GM19467 (cell line): ENCODE data around the gene CORIN.

Experiments used
- ATAC-seq: cut with Tn5 transposase; IDR thresholded peaks from one replicate; pipeline ENCODE4 v1.9.1; 2021; ENCODE audit warnings: mild to moderate bottlenecking, moderate library complexity; ENCODE audit not compliant: unreplicated experiment

The CORIN gene

GRCh38 chr4:47831026-47831679 is 6.7 kb downstream of the CORIN start:
- ATAC-seq = no peak

GRCh38 chr4:47830265-47831025 is 7.4 kb downstream of the CORIN start:
- no peak for ATAC-seq

DNA sequence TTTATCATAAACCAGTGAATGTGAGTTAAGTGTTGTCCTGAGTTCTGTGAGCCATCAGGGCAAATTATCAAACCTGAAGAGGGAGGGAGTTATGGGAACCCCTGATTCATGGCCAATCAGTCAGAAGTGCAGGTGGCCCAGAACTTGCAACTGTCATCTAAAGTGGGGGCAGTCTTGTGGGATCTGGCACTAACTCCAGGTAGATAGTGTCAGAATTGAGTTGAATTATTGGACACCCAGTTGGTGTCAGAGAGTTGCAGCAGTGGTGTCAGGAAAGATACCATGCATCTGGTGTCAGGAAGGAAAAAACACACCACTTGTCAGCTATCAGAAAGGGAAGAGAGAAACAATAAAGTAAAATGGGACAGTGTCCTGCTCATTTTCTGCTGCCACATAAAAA is 8.4 kb downstream of the CORIN start:
- ATAC-seq = no peak

DNA sequence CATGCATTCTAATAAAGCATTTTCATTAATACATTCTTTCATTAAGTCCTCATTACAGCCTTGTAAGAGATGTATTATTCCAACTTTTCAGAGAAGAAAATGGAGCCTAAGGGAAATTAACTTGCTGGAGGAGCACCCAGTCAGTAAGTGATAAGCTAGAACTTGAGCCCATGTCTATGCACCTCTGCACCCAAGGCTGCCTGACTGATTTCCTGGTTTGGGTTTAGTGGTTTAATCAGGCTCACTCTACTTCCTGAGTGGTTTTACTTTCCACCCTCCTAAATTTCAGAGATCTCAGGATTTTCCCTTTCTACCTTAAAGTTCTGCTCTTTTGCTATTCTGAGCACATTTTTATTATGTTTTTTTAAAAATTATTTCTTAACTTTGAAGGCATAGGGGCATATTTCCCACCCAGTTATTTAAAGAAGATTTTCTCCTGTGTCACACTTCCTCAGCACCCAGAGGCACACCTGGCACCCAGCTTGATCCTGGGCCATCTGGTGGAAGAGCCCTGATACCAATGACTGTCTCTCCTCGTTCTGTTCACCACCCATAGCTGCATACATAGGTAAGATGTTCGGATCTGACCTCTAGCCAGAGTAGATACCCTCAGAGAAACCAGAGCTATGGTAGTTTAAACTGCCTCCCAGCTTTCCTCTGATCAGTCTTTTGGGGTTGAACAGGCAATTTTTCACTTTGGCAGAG is 10.4 kb downstream of the CORIN start:
- no peak for ATAC-seq

DNA sequence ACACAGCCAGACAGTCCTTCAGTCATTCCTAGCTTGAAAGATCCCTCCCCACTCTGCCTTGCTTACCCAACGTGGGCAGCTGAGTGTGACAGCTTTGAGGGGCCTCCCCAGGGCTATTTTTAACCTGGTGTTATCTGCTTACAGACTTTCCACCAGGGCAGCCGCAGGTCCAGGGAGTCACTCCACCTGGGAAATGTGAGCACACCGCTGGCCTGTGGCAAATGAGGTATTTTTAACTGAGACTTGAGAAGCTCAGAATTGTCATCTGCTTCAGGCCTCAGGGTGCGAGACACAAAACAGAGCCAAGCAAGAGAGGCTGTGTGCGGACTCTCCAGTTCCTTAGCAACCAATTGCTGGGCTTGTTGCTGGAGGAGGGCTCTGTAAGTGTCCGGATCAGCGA is 13.0 kb downstream of the CORIN start:
- no peak for ATAC-seq

DNA sequence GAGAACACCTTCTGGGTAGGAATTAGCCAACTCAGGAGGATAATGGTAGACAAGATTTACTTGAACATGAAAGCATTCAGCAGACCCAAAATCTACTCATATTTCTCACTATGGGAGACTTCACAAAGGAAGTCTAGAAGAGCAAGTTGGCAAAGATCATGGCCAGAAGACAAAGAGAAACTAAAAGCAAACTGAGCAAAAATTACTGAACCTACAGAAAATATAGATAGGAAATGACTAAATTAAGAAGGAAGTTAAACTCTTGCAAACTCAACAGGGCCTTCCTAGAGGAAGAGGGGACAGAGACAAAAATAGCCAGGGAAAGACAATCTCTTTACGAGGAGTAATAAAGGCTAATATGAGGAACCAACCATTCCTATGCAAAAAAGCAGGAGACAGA is 18.7 kb downstream of the CORIN start:
- ATAC-seq = no peak

DNA sequence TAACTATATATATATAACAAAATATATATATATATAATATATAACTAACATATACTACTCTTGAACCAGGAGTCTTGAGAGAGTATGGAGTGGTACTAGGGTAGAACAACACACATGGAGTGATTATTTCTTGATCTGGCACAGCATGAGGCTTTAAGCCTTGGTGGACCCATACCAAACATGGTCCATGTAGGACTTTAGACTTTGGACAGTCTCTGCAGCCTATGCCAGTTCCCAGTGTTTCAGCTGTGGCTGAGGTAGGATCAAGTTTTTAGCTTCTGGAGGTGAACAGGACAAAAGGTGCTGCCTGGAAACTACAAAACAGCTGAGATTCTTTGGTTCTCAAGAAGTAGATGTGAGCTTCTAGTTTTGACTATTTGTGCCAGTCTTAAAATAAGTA is 20.6 kb downstream of the CORIN start:
- ATAC-seq = no peak

GRCh38 chr4:47816748-47817147 is 21.1 kb downstream of the CORIN start:
- no peak for ATAC-seq

DNA sequence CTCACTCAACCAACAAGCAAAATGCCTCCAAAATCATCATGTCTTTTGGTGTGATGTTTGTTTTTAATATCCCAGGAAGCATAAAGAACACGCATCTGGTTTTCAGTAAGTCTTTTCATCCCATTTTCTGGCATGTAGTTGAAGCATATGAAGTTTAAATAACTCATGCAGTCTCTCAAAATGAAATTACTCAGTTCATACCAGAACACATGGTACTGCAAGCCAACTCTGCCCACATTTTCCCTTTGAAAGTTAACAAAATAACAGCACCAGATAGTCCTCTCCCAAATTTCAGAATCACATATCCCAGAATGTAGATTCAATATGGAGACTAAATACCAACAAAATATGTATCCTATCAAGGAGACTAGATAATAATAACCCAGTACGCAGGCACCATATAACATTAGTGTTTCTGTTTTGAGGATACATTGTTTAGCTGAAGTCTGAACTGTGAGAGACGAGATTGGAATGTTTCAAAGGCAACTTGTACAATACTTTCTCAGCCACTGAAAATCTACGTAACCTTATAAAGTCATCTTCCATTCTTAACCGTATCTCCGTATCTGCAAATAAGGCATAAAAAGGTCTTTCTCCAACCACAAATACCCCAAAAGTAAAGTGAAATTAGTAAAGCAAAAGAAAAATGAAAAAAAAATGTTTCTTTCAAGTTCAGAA is 23.1 kb downstream of the CORIN start:
- no peak for ATAC-seq

DNA sequence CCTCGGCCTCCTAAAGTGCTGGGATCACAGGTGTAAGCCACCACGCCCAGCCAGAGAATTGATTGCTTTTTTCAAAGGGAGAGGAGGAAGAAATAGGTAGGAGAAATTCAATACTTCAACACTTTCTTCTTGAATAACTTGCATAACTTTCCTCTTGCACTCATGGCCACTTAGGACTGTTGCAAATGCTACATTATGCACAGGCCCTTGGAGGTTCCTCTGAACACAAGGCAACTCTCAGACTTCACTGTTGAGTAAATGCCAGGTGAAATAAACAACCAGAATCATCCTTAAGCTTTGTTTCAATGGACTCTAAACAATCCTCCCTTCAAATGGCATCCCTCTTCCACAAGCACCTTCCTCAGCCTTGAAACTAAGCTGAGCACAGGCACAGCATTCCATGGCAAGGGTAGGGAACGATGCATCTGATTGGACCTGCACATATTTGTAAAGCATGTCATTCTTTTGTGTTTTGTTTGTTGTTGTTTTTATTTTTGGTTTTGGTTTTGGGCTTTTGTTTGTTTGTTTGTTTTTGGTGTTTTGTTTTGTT is 28.1 kb downstream of the CORIN start:
- ATAC-seq = no peak

DNA sequence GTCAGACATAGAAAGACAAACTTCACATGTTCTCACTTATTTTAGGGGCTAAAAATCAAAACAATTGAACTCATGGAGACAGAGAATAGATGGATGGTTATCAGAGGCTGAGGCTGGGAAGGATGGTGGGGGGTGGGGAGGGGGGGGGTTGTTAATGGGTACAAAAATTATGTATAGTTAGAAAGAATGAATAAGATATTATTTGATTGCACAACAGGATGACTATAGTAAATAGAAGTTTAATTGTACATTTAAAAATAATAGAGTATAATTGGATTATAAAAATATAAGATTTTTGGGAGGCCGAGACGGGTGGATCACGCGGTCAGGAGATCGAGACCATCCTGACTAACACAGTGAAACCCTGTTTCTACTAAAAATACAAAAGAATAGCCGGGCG is 33.3 kb downstream of the CORIN start:
- no peak for ATAC-seq

GRCh38 chr4:47801481-47802002 is 36.3 kb downstream of the CORIN start:
- ATAC-seq = no peak

DNA sequence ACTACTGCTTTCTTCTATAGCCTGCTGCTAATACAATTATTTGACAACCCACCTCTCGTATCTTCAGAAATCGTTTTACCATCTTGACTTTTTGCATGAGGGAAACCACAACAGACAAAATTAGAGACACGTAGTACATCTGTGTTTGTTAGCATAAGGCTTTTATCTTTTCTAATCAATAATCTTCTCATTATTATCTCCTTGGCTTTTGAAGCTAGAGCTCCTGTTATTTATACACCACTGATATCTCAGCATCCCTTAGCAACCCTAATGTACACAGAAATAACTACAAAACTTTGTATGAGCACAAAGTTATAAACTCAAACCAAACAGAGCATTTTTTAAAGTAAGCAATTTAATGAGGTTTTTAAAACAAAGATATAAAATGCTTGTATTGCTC is 39.7 kb downstream of the CORIN start:
- ATAC-seq = no peak

GRCh38 chr4:47791965-47792364 is 45.9 kb downstream of the CORIN start:
- ATAC-seq = no peak

DNA sequence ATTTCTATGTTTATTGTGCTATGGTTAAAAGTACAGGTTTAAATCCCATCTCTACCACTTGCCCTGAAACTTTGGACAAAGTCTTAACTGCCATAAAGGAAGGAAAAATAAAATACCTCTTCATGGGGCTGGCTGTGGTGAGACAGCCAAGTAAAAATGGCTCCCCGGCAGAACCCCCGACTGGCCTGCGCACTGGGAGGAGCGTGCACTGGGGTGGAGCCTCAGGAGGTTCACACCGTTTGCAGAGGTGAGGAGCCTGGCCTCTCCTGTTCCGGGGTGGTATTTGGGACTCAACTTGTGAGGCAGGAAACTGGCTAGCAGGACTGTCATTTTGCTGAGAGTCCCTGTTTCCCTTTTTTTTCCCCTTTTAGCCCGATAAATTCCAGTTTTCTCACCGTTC is 47.8 kb downstream of the CORIN start:
- ATAC-seq = no peak

DNA sequence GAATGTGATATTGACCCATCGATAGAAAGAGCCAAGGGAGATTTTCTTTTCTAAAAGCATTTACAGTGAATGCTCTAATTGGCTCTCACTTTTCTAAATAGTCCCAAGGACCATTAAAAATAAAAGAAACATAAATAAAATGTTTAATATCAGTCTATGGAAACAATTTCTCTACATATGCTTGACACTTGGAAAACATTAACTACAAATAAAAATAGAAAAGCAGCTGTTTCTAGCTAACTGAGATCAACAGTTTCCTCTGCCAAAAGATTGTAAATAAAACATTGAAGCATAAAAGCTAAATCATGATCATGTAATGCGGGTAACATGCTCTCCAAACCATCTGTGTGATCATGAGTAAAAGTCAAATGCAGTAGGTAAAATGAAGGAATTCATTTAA is 49.7 kb downstream of the CORIN start:
- no peak for ATAC-seq

- ATAC-seq = peak; percentile 68
Observed at GRCh38 chr4:47786958-47787370, 50.9 kb downstream of the CORIN start.

DNA sequence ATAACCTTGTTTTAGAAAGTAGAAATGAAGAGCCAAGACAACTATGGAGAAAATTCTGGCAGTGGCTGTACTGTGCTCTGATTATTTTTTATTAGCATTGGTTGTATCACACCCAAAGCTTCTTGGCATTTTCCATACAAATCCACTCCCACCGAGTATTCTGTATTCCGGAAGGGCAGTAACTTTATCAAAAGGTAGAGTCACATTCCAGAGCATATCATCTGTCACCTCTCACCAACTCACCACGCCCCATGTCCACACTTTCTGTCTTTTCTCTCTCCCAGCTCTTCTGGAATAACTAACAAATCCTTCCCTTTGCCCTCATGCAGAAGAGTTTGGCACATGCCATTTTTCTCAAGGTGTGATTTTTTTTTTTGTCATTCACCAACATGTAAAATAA is 52.7 kb downstream of the CORIN start:
- no peak for ATAC-seq

DNA sequence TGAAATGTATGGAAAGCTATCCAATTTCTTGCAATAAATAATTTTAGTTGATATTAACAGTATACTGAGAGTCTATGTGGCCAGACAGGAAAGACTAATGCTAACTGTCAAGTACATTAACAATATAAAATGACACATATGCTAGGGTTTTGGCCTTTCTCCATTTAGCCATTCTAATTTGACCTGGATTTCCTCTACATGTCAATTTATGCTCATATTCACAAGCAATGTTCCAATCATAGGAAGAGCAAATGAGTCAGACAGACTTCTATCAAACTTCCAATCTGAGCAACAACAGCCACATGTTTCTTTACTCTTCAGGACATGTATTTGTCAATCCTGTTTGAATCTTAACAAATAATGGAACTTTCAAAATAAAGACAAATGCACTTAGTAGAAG is 53.6 kb downstream of the CORIN start:
- no peak for ATAC-seq

DNA sequence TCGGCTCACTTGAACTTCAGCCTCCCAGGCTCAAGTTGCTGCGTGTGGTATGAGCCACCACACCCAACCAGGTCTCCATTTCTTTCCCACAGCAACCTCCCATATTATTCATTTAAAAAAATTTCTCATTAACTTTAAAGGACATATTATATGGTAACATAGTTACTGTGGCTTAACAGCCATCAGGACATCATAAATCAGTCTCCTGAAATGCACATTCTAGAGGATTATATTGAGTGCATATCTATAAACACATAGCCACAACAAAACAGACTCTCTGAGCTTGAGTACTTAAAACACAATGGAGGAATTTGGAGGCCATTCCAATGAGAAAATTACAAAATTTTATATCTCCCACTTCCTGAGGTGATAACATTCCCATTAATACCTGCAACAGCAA is 61.5 kb downstream of the CORIN start:
- ATAC-seq = no peak

GRCh38 chr4:47774079-47774478 is 63.8 kb downstream of the CORIN start:
- ATAC-seq = no peak
